ENCODE results near the gene MAGEC3.
"Not testable (repeated sequence)": the region's sequence is repeated elsewhere in the genome, so short reads cannot be mapped to it uniquely, and the experiment has no call there.

The MAGEC3 gene

GRCh38 chrX:141838016-141838415 is at the start of gene MAGEC3:
TSS of gene MAGEC3 (plus strand) at chrX:141838316. CDS start at chrX:141838316, 0 bp downstream.
- DNase-seq = no peak

- no peak for DNase-seq
Measured at GRCh38 chrX:141791856-141792255, 46.3 kb upstream of the MAGEC3 start.

GRCh38 chrX:141811438-141811837 is 26.7 kb upstream of the MAGEC3 start:
- DNase-seq = no peak

GRCh38 chrX:141814213-141814857 is 23.8 kb upstream of the MAGEC3 start:
- DNase-seq = no peak

GRCh38 chrX:141815904-141816303 is 22.2 kb upstream of the MAGEC3 start:
- DNase-seq = no peak

- DNase-seq = no peak
Measured at GRCh38 chrX:141832247-141832646, 5.9 kb upstream of the MAGEC3 start.

- no peak for DNase-seq
Measured at GRCh38 chrX:141839856-141840255, 1.7 kb downstream of the MAGEC3 start.

- no peak for DNase-seq
Measured at GRCh38 chrX:141857479-141857878, 19.4 kb downstream of the MAGEC3 start.

- no peak for DNase-seq
Measured at GRCh38 chrX:141879616-141880015, 41.5 kb downstream of the MAGEC3 start.

- DNase-seq = not testable (repeated sequence)
Measured at GRCh38 chrX:141888811-141889210, 50.7 kb downstream of the MAGEC3 start.

GRCh38 chrX:141894733-141895132 is 56.6 kb downstream of the MAGEC3 start:
- DNase-seq = no peak

GRCh38 chrX:141897690-141898089 is 59.6 kb downstream of the MAGEC3 start:
- DNase-seq = no peak

GRCh38 chrX:141902366-141902765 is 64.2 kb downstream of the MAGEC3 start:
- no peak for DNase-seq

- DNase-seq = no peak
Measured at GRCh38 chrX:141903400-141904155, 65.5 kb downstream of the MAGEC3 start, which contains the start of gene MAGEC1. TSS of gene MAGEC1 (plus strand) at chrX:141903894. CDS start at chrX:141905073, 1,179 bp downstream.

GRCh38 chrX:141904262-141904661 is 66.1 kb downstream of the MAGEC3 start:
- DNase-seq = no peak

GRCh38 chrX:141917801-141918200 is 79.7 kb downstream of the MAGEC3 start:
- DNase-seq = no peak

- no peak for DNase-seq
Measured at GRCh38 chrX:141924293-141924692, 86.2 kb downstream of the MAGEC3 start.

- DNase-seq = no peak
Measured at GRCh38 chrX:141928432-141928831, 90.3 kb downstream of the MAGEC3 start.

- no peak for DNase-seq
Measured at GRCh38 chrX:141934059-141934641, 96.0 kb downstream of the MAGEC3 start.

GRCh38 chrX:141935645-141936044 is 97.5 kb downstream of the MAGEC3 start:
- DNase-seq = no peak

GRCh38 chrX:141936080-141936479 is 98.0 kb downstream of the MAGEC3 start:
- DNase-seq = no peak

- no peak for DNase-seq
Measured at GRCh38 chrX:141941234-141941633, 103.1 kb downstream of the MAGEC3 start.

- DNase-seq = no peak
Measured at GRCh38 chrX:141945426-141945825, 107.3 kb downstream of the MAGEC3 start.

- DNase-seq = no peak
Measured at GRCh38 chrX:141947350-141947749, 109.2 kb downstream of the MAGEC3 start.

Data from stimulated activated CD8-positive, alpha-beta memory T cell treated with anti-CD3 and anti-CD28 coated beads, Interleukin-4, amount 100 ng/mL, for 48 hours (primary cell).